Stimulated activated CD4-positive, alpha-beta T cell treated with anti-CD3 and anti-CD28 coated beads, Interleukin-15, amount 100 ng/mL, for 24 hours (primary cell): ENCODE measurements around the gene LSM11.
"Not testable (repeated sequence)": the region's sequence is repeated elsewhere in the genome, so short reads cannot be mapped to it uniquely, and the experiment has no call there.

ENCODE experiments used
- DNase-seq: peaks from one replicate; pipeline ENCODE4 v3.0.0-alpha.2; 2020

LSM11 gene

DNA sequence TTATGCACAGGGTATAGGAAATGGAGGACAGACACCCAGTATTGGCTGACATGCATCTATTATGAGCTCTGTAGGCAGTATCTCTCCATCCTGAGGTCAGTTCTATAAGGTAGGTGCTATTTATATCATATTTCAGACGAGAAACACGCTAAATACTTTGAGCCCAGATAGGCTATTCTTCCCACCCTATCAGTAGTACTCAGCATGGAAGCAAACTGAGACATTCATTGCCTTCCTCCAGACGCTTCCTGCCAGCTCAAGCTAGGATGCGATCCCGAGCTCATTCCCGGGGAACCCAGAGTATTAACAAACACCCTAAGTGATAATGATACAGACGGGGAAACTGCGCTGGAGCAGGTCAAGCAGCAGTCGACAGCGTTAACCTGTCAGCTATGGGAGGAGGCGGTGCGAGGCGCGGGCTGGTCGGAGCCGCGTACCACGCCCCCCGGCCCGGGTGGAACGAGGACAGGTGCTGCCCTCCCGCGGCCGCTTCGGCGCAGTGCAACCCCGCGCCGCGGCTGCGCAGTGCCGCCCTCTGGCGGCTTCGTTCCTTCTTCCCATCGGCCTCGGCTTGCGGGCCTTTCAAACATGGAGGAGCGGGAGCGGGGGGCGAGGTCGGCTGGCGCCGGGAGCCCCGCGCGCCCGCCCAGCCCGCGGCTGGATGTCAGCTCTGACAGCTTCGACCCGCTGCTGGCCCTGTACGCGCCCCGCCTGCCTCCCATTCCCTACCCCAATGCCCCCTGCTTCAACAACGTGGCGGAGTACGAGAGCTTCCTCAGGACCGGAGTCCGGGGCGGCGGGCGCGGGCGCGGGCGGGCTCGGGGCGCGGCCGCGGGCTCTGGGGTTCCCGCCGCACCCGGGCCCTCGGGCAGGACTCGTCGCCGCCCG, at the start of gene LSM11:
Gene LSM11, plus strand, starts transcription at position 550 of the 888 bp plus-strand sequence. Its CDS starts 39 bp downstream, at position 589.
- peak; percentile 94 for DNase-seq

DNA sequence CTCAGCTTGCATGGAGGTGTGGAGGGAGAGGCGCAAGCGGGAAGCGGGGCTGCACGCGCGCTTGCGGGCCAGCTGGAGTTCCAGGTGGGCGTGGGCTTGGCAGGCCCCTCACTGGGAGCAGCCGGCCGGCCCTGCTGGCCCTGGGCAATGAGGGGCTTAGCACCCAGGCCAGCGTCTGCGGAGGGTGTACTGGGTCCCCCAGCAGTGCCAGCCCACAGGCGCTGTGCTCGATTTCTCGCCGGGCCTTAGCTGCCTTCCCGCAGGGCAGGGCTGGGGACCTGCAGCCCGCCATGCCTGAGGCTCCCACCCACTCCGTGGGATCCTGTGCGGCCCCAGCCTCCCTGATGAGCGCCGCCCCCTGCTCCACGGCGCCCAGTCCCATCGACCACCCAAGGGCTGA, 49.7 kb upstream of the LSM11 start:
- DNase-seq, result not testable (repeated sequence)

DNA sequence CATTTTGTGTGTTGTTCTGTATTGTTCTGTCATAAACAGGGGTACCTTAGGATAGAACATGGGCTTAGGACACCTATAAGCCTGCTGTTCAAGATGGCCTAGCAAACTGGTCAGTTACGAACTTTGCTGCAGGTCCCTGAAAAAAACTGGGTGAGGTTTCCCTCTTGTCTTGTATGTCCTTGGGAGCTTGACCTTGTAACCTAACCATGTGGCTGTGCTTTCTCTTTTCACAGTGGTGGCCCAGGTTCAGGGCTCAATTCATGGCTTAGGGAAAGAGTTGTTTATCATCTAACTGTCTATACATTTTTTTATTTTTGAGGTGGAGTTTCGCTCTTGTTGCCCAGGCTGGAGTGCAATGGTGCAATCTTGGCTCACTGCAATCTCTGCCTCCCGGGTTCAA, 47.4 kb upstream of the LSM11 start:
- not testable (repeated sequence) for DNase-seq

DNA sequence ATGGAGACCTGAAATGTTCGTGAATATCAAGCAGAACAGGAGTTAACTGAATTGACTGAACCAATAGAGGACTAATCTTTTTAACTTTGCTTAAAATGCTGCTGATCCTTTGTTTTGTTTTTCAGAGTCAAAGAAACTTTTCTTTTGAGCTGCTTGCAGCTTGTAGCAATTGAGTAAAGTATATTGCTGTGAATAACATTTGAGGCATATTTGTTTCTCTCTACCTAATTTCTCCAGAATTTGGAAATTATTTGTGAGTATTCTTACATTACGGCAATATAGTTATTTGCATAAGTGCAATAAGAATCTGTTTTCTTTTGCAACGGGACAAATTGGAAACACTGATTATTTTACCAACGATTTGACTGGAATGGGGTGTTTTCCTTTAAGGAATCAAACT, 44.8 kb upstream of the LSM11 start:
- DNase-seq, result not testable (repeated sequence)

DNA sequence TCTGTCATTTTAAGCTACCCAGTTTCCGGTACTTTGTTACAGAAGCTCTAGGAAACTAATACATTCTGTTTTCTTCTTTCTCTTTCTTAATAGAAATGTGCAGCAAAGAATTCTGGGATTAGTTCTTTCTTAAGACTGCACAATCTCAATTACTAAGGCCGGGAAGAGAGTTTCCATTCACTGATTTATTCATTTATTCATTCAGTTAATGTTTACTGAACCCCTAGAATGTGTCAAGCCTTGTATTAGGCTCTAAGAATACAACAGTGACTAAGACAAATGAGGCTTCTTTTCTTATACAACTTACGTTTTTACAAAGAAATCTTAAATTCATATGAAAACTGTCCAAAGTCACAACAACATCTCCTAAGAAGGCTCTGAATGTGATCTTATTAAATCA, 39.8 kb upstream of the LSM11 start:
- no peak for DNase-seq

DNA sequence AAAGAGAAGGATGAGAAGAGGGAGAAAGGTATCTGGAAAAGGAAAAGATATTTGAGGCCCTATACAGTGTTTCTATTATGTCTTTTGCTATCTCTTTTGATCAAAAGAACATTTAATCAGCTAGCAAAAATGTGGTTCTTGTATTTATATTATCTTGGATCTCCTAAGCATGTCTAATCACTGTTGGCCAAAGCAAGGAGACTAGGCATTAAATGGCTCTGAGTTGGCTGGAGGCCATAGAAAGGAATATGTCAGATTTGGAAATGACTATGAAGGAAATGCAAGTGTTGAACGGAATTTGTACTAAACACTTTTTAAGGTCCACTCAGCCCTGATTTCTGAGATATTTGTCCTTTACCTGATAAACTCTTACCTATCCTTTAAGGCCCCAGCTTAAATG, 34.6 kb upstream of the LSM11 start:
- no peak for DNase-seq

DNA sequence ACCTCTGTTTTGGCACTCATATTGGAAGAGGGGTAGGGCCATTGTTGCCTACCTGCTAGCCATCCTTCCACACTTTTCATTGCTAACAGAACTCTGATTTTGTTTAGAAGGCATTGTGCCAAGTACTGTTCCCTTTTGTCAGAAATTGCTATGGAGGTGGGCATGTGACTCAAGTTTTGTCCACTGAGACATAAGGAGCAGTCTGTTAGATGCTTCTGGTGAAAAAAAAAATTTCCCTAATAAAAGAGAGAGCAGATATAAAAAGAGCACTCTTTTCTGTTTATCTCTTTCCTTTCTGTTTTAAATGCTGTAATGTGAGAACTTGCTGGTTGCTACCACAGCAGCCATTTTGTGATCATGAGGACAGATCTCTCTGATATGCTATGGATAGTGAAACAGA, 34.2 kb upstream of the LSM11 start:
- DNase-seq, result no peak

DNA sequence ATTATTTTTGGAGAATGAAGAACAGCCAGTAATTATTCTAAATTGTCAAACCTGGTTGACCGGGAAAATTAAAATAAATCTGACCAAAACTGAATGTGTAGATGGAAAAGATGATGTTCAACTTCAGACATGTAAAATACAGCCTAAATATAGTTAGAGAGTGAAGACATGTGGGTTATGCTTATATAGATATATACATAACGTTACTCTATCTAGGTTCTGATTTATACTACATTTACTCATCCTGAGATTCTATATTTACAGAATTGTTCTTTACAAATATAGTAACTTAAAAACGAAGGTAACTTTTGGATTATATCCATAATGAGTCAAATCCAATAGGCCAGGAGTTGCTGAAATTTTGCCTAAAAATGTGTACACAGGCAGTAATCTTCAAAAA, 33.1 kb upstream of the LSM11 start:
- no peak for DNase-seq

DNA sequence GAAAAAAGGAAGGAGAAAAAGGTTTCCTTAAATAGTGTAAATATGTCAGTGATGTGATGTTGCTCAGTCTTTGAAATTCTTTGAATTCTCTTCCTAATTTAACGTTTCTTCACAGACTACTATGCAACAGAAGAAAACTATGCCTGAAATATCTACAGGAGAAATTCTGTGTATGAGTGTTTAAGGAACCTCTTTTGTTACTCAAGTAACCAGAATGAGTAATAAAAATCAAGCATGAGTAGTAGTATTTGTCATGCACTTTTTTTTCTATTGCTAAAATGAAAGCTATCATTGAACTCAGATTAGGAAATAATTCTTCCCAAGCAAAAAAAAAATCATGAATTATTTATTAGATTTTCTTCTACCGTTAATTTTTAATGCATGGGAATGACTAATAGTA, 32.6 kb upstream of the LSM11 start:
- no peak for DNase-seq

DNA sequence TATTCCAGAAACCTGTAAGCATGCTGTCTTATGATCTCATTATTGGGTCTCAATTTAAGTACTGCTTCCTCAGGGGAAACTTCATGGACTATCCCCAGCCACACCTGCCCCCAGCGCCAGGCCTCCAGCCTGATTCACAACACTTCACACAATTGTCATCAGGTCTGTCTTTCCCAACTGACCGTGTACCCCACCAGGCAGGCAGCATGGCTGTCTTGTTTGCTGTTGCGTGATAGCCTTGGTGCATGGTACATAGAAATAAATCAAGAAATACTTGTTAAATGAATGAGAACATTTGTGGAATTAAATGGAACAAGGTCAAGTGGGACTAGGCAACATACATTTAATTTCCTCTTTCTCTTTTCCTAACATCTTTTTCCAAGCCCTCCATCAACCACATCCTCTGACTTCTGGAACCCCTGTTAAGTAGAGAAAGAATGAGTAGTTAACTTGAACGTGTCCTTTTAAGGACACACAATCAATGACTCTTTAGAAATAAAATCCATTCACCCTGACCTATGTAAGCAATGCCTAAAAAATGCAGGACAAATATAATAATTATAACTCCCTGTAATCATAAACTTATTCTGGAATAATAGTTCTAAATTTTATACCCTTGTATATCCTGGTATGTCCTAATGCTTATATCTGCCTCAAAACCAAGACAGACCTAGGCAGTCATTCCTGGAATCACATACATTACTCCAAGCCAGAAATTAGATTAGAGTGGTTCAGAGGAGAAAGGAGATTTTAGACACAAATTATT, 29.5 kb upstream of the LSM11 start:
- DNase-seq, result no peak

DNA sequence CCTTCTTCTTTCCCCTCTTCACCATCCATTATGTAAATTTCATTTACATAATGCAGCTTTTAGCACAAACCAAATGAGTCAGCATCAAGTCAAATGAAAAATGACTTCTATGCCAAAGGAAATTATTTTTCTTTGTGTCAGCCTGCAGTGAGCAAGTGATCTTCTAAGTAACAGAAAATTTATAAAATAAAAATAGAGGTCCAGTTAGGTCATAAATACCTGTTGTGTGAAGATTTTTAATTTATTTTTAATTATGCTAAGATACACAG, 29.0 kb upstream of the LSM11 start:
- no peak for DNase-seq

DNA sequence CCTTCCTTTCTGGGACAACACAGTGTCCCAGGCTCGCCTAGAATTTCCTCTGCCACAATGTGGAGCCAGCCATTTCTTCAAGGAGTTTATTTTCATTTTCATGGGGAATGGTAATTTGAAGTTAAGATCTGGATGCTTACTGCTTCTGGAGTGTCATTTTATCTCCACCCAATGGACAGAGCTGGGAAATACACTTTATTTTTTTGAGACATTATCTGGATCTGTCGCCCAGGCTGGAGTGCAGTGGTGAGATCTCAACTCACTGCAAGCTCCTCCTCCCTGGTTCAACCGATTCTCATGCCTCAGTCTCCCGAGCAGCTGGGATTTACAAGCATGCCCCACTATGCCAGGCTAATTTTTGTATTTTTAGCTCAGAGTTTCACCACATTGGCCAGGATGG, 25.0 kb upstream of the LSM11 start:
- peak; percentile 26 for DNase-seq

DNA sequence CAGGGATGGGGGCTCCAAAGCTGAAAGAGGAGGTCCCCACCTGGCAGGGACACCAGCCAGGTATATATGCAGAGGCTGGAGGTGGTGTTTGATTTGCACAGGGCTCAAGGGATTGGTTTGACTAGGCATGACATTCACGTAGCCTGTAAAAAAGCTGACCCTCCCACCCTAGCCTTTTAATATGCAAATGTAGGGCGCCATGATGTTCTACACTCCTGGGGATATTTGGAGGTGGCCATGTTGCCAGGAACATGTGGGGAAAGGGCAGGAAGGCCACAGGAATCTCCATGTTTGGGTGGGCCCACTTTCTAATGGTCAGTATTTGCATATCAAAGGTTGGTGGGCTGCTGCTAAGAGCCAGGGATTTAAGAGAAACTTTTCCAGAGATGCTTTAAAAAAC, 24.3 kb upstream of the LSM11 start:
- DNase-seq, result no peak

DNA sequence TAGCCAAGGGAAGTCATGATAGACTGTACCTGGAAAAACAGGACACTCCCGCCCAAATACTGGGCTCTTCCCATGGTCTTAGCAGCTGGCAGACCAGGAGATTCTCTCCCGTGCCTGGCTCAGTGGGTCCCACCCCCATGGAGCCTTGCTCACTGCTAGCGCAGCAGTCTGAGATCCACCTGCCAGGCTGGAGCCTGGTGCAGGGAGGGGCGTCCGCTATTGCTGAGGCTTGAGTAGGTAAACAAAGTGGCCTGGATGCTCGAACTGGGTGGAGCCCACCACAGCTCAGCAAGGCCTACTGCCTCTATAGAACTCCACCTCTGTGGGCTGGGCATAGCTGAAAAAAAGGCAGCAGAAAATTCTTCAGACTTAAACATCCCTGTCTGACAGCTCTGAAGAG, 22.4 kb upstream of the LSM11 start:
- DNase-seq, result no peak

DNA sequence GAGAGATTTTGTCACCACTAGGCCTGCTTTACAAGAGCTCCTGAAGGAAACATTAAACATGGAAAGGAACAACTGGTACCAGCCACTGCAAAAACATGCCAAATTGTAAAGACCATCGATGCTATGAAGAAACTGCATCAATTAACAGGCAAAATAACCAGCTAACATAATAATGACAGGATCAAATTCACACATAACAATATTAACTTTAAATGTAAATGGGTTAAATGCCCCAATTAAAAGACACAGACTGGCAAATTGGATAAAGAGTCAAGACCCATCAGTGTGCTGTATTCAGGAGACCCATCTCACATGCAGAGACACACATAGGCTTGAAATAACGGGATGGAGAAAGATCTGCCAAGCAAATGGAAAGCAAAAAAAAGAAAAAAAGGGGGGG, 20.6 kb upstream of the LSM11 start:
- DNase-seq, result not testable (repeated sequence)

DNA sequence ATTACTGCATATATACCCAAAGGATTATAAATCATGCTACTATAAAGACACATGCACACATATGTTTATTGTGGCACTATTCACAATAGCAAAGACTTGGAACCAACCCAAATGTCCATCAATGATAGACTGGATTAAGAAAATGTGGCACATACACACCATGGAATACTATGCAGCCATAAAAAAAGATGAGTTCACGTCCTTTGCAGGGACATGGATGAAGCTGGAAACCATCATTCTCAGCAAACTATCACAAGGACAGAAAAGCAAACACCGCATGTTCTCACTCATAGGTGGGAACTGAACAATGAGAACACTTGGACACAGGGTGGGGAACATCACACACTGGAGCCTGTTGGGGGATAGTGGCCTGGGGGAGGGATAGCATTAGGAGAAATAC, 16.9 kb upstream of the LSM11 start:
- not testable (repeated sequence) for DNase-seq

DNA sequence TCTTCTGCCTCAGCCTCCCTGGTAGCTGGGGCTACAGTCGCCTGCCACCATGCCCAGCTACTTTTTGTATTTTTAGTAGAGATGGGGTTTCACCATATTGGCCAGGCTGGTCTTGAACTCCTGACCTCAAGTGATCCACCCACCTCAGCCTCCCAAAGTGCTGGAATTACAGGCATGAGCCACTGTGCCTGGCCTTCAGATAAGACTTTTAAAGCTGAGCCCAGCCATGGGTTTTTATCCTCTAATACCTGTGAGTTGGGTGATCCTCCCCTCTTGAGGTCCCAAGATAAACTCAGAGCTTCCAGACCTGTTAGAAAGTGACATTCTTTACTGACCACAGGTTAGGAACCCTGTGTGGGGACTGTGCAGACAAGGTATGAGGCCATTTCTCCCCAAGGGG, 15.7 kb upstream of the LSM11 start:
- DNase-seq, result not testable (repeated sequence)

DNA sequence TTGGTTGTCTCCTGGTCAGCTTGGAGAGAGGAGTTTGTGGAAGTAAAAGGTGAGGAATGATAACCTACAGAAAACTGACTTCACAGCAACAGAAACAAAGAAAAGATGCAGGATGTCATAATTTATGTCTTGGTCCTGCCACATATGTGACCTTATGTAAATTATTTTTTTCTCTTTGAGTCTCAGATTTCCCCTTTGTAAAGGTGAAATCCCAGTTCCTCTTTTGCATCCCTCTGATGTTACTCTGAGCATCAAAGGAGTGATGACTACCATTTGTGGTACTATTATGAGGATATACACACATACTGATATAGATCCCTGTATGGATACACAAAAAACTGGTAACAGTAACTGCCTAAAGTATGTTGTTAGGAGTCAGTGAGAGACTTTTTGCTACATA, 13.7 kb upstream of the LSM11 start:
- no peak for DNase-seq

DNA sequence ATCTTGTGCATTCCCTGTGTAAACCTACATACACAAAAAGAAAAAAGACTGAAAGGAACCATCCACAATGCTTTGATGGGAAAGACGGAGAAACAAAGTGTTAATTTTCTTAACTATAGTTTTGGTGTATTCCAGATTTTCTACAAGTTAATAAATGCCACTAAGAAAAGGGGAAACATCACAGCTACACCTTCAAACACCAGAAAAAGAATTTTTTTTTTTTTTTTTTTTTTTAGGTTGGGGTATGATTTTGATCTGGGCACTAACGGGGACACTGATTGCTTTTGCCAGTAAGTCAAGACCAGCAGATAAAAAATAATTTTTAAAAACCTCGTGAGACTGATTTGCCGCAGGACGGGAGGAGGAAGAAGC, 12.6 kb upstream of the LSM11 start:
- DNase-seq, result no peak

DNA sequence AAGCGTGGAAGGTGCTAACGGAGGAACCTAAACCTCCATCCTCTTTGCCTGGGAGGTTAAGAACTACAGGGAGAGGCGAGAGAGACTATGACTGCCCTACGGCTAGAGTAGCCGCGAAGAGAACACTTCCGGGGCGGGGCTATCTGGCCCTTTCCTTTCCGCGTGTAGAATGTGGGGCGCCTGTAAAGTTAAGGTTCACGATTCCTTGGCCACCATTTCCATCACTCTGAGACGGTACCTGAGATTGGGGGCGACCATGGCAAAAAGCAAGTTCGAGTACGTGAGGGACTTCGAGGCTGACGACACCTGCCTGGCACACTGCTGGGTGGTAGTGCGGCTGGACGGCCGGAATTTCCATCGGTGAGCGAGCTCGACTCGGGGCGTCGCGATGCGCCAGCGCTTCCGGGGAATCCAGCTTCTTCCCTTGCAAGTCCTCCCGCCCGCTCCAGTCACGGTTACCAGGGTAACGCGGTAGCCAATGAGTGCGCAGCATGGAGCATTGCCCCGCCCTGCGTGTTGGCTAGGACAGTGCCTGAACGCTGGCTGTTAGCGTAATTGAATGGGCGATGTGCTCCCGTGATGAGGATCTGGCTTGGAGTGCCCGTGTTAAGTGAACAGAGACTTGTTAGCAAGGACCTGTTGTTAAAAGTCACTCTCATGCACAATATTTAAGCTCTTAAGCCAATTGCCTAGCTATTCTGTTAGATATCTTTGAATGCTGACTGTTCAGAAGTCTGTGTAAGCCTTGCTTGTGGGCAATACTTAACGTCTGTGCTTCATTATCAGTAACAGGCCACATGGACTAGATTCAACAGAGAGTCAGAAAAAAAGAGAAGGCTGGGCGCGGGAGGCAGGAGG, 12.0 kb upstream of the LSM11 start, which contains the start of gene THG1L:
Gene THG1L, plus strand, starts transcription at position 149 of the 858 bp plus-strand sequence. Its CDS starts 21 bp downstream, at position 170.
- DNase-seq, result peak; percentile 99

DNA sequence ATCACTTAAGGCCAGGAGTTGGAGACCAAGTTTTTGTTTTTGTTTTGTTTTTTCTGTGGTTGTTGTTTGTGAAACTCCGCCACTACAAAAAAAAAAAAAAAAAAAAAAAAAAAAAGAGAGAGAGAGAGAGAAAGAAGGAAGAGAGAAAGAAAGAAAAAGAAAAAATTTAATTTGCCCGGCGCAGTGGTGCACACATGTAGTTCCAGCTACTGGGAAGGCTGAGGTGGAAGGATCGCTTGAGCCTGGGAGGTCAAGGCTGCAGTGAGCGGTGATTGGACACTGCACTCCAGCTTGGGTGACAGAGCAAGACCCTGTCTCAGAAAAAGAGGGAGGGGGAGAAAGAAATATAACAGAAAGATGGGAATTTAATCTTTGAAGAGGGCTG, 11.4 kb upstream of the LSM11 start:
- no peak for DNase-seq

DNA sequence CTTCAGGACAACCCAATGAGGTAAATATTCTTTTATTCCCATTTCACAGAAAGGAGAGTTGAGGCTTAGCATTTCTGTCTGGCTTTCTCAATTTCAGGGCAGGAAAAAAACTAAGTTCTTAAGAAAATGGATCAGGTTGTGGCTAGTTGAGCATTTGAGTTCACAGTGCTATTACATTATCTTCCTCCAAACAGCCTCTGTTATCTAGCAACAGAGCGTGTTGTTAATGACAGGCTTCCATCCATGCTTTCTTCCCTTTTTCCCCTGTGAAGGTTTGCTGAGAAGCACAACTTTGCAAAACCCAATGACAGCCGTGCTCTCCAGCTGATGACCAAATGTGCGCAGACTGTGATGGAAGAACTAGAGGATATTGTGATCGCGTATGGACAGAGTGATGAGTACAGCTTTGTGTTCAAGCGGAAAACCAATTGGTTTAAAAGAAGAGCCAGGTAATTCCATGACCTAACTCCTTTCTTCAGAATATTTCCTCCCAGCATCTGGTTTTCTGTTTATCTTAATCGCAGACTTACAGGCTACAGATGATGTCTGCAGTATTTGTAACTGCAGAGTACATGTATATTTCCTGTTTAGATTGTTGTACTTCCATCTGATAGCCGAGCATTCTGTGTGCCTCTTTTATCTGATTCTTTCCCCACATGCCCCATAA, 10.8 kb upstream of the LSM11 start:
- no peak for DNase-seq

DNA sequence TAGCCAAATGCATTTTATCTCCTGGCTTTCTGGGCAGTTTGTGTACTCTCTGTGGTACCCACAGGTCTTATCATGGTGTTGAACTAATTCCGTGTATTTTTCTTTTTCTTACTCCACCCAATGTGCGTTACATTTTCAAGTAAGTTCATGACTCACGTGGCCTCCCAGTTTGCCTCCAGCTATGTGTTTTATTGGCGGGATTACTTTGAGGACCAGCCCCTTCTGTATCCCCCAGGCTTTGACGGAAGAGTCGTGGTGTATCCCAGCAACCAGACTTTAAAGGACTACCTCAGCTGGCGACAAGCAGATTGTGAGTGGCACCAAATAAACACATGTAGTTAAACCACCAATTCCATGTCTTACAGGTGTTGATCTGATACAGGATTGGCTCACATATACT, 9.1 kb upstream of the LSM11 start:
- no peak for DNase-seq
